IMR-90 (cell line): ENCODE results near the gene C1QL4.

Experiments
- MAFK ChIP-seq: IDR thresholded peaks from 2 replicates; pipeline ENCODE4 v1.6.1; 2012; ENCODE audit warnings: low read depth, low read length, improper control_type of control experiment
- TF ChIP-seq, protein P1 (sequence below): conservative IDR thresholded peaks from 2 replicates; pipeline ENCODE4 v1.5.1; 2012; ENCODE audit warnings: mild to moderate bottlenecking, low read depth, low read length, improper control_type of control experiment

GRCh38 chr12:49335955-49336644 lies 888 bp downstream of the C1QL4 start:
- TF ChIP-seq, protein P1, sequence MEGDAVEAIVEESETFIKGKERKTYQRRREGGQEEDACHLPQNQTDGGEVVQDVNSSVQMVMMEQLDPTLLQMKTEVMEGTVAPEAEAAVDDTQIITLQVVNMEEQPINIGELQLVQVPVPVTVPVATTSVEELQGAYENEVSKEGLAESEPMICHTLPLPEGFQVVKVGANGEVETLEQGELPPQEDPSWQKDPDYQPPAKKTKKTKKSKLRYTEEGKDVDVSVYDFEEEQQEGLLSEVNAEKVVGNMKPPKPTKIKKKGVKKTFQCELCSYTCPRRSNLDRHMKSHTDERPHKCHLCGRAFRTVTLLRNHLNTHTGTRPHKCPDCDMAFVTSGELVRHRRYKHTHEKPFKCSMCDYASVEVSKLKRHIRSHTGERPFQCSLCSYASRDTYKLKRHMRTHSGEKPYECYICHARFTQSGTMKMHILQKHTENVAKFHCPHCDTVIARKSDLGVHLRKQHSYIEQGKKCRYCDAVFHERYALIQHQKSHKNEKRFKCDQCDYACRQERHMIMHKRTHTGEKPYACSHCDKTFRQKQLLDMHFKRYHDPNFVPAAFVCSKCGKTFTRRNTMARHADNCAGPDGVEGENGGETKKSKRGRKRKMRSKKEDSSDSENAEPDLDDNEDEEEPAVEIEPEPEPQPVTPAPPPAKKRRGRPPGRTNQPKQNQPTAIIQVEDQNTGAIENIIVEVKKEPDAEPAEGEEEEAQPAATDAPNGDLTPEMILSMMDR, result no peak
- TF ChIP-seq MAFK, result no peak
